SW480 (cell line): ENCODE measurements around the gene CCL13.
A peak's percentile ranks its signal among the peaks of the same experiment; 100 is the strongest.

Source experiments
- DNase-seq: peaks from one replicate; pipeline ENCODE4 v3.0.0-alpha.2; 2016; ENCODE audit warnings: low spot score

CCL13 gene

DNA sequence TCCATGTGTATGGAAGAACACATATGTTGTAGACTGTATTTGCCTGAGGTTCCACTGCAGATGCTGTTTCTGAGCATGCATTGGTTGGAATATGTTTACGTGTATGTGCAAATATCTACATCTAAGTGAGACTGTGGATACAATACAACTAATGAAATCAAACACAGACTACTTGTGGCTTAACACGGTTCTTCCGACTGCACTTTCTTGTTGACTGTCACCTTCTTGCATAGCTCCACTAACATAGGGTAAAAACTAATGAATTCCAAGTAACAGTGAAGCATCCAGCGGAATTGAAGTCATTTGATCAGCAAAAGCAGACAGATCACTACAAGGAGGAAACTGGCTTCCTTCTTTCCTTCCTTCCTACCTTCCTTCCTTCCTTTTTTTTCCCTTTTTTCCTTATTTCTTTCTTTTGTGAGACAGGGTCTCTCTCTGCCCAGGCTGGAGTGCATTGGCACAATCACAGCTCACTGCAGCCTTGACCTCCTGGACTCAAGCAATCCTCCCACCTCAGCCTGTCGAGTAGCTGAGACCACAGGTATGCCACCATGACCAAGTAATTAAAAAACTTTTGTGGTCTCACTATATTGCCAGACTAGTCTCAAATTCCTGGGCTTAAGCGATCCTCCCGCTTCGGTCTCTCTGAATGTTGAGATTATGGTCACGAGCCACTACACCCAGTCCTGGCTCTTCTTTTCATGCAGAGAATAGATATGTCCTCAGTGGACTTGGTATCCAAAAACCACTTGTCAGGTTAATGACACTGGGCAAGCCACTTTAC, 28.7 kb downstream of the CCL13 start:
- DNase-seq: peak; percentile 20

- no peak for DNase-seq
Observed at GRCh38 chr17:34386343-34386696, 30.0 kb downstream of the CCL13 start.

DNA sequence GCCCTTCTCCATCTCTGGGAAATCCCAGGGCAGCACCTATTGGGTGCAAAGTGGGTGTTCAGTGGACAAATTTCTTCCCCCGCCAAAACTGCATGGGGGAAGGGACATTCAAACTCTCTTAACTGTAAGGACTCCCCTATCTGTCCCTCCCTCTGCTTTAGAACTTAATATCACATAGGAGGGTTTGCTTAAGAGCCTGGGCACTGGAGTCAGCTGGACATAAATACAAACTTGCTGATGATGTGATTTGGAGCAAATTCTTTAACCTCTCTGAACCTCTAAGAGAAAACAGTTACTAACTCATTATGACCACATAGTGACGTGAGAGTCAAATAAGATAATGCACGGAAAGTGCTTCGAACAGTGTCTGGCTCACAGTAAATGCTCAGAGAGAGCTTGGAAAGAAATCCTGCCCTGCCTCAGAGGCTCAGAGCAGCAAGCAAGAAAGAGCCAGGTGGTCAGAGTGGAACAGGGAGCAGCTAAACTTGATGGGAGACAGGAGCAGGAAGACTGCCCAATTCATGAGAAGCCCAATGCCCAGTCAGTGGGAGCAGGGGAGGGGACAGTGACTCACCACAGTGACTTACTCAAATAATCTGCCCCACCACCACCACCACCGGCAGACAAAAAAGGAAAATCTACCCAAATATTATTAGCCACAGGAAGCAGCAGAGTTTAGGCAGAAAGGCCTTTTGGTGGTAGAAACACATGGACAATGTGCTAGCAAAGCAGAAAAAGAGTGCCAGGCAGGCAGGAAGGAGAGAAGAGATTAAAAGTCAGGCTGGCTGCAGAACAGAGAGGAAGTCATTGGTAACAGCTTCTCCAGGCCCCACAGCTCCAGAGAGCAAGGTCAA, 30.6 kb downstream of the CCL13 start:
- no peak for DNase-seq

- no peak for DNase-seq
Observed at GRCh38 chr17:34387566-34387965, 31.3 kb downstream of the CCL13 start.

DNA sequence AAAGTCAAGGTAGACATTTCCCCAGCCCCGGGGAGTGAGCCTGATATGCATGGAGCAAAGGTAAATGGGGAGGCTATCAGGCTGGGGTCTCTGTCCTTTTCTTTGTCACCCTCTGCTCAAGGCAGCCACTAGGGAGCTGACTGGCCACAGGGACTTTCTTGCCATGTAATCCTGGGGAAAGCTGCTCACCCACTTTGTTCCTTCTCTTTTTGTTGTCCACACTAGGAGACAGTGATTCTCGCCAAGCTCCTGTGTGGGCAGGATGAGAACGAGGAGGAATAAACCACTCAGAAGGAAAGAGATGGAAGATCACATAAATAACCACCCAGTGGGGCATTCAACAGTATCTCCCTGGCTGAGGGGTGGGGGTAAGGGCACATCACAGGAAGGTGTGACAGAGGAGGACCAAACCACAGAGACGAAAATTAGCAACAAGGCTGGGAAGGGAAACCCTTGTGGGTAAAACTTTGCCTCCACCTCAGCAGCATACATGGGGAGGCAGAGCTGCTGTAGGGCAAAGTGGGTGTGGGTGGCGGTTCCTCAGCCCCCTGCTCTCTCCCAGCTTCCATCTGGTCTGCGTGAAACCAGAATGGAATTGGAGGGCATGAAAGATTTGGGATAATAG, 33.0 kb downstream of the CCL13 start:
- no peak for DNase-seq

DNA sequence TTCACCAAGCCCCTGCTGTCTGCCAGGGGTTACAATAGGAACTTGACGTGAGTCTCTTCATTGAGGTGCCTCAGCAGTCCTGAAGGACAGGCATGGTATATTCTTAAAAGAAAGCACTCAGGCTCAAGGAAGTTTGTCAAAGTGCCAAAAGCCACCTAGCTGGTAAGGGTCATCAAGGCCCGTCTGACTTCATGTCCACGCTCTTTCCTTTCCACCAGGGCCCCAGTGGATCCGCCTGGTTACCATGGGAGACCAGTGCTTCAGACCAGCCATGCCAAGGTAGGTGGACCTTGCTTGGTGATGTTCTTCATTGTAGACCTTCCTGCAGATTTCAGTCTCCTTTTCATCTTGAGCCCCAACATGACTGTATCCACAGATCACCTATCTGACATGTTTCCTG, 34.4 kb downstream of the CCL13 start:
- DNase-seq: no peak

DNA sequence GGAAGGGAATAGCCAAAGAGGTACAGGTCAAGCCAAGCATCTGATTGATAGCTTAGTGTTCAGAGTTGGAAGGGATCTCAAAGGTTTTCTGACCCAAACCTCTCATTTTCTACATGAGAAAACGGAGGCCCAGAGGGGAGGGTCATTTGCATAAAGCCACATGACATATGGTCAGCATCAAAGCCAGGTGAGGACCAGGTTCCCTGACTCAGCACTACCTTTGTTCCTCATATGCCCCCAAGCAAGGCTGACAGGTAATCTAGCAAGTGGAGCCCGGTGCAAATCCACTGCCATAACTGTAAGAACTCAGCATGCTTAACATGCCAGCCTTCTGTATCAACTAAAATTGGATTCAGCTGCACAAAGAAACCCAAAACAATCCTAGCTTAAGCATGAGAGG, 35.0 kb downstream of the CCL13 start:
- no peak for DNase-seq

GRCh38 chr17:34393401-34393800, 37.1 kb downstream of the CCL13 start:
- no peak for DNase-seq

GRCh38 chr17:34397265-34397664, 41.0 kb downstream of the CCL13 start:
- no peak for DNase-seq

DNA sequence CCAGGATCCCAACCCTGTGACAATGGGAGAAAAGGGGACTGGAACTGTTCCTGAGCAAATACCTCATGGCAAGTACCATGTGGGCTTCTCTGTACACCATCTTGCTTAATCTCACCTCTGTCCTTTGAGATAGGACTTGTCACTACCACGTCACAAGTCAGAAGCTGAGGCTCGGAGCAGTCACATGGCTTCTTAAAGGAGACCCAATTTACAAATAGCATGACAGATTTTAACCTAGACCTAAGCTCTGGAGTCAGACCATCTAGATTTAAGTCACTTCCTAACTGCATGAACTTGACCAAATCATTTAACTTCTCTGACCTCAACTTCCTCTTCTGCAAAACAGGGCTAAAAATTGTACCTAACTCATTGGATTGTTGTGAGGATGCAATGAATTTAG, 42.7 kb downstream of the CCL13 start:
- no peak for DNase-seq

DNA sequence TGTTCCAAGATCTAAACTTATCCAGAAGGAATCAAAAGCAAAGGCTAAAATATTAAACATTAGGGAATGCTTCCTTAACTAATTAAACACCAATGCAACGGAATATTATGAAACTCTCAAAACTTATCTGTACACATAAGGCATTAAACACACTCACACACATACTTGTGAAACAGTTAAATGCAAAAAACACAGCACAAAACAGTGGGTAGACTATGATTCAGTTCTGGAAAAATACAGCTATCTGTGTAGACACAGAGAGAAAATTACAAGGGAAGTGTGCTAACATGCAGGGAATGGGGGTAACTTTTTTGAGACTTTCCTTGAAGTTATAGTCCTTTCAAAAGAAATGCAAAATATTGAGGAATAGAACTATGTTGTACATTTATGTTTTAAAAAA, 43.4 kb downstream of the CCL13 start:
- DNase-seq: no peak

GRCh38 chr17:34400301-34400931, 44.1 kb downstream of the CCL13 start:
- DNase-seq: no peak

GRCh38 chr17:34401165-34401564, 44.9 kb downstream of the CCL13 start:
- no peak for DNase-seq

- DNase-seq: no peak
Observed at GRCh38 chr17:34403006-34403405, 46.7 kb downstream of the CCL13 start.

GRCh38 chr17:34406226-34406625, 49.9 kb downstream of the CCL13 start:
- no peak for DNase-seq
